Measurements from ENCODE around the gene CXCL16.

Gene CXCL16

DNA sequence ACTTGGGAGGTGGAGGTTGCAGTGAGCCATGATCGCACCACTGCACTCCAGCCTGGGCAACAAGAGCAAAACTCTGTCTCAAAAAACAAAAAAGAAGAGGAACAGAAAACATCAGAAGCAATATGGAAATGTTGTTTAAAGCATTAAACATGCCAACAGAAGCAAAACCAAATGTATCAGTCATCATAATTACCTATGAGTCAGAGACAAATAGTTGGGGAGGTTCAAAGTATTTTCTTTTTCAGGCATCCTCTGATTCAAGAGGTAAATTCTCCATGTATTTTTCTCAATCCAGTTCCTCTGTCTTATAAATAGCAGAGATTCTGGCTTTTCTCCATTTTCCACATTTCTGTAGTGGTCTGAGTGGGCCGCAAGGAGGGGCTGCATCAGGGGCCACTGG is 29.9 kb upstream of the CXCL16 start:
- TF ChIP-seq, protein P1, sequence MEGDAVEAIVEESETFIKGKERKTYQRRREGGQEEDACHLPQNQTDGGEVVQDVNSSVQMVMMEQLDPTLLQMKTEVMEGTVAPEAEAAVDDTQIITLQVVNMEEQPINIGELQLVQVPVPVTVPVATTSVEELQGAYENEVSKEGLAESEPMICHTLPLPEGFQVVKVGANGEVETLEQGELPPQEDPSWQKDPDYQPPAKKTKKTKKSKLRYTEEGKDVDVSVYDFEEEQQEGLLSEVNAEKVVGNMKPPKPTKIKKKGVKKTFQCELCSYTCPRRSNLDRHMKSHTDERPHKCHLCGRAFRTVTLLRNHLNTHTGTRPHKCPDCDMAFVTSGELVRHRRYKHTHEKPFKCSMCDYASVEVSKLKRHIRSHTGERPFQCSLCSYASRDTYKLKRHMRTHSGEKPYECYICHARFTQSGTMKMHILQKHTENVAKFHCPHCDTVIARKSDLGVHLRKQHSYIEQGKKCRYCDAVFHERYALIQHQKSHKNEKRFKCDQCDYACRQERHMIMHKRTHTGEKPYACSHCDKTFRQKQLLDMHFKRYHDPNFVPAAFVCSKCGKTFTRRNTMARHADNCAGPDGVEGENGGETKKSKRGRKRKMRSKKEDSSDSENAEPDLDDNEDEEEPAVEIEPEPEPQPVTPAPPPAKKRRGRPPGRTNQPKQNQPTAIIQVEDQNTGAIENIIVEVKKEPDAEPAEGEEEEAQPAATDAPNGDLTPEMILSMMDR (IDR thresholded peaks at IDR 0.05; ENCODE audit: low read depth, low read length): no peak
- H3K4me3 ChIP-seq (replicated peaks in 1 of 2; ENCODE audit: low read depth in 2 of 2, low read length in 2 of 2): no peak overlapping the region
- DNase-seq (ENCODE audit: low read depth in 2 of 2): peak in 1 of 2 donors; percentile 53

DNA sequence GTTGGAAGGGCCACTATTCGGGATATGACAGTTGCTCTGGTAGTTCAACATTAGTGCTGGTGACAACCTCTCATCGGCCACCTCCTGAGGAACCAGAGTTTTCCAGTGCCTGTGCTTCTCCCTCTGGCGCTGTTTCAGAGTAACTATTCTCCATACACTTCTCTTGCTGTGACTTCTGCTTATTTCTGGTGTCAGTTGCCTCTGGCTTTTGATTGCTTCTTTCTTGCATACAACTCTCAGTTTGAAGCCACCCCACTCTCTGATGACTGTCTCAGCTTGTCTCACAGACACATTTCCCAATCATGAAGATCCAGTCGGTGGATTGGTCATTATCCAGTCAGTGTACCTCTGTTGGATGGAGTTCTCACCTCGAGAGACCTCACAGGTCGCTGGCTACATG is 28.6 kb upstream of the CXCL16 start:
- TF ChIP-seq, protein P1 (IDR thresholded peaks at IDR 0.05; ENCODE audit: low read depth, low read length): no peak
- DNase-seq (ENCODE audit: low read depth in 2 of 2): no peak
- no peak overlapping the region for H3K4me3 ChIP-seq (replicated peaks in 1 of 2; ENCODE audit: low read depth in 2 of 2, low read length in 2 of 2)

DNA sequence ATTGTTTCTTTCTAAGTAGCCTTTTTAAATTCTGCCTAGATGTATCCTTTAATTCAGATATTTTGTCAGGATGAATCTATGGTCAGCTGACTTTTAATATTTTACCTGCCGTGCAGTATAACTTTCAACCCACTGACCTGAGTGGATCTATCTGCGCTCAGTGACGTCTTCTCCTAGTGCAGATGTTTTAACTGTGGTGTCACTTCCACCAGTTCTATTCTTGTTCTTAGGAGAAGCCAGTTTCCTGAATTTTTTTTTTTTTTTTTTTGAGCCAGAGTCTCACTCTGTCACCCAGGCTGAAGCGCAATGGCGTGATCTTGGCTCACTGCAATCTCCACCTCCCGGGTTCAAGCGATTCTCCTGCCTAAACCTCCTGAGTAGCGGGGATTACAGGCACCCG is 27.0 kb upstream of the CXCL16 start:
- H3K4me3 ChIP-seq (replicated peaks in 1 of 2; ENCODE audit: low read depth in 2 of 2, low read length in 2 of 2): no peak overlapping the region
- DNase-seq (ENCODE audit: low read depth in 2 of 2): no peak
- TF ChIP-seq, protein P1 (IDR thresholded peaks at IDR 0.05; ENCODE audit: low read depth, low read length): no peak

DNA sequence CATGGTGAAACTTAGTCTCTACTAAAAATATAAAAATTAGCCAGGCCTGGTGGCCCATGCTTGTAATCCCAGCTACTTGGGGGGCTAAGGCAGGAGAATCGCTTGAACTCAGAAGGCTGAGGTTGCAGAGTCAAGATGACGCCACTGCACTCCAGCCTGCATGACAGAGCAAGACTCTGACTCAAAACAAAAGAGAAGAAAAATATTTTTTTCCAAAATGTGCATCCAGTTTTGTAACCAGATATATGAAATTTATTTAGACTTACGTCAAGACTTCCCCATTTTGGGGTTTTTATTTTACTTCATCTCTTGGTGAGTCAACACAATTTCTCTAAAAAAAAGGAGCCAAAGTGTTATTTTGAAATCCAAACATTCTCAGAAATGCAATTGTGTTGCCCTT is 26.5 kb upstream of the CXCL16 start:
- H3K4me3 ChIP-seq (replicated peaks in 1 of 2; ENCODE audit: low read depth in 2 of 2, low read length in 2 of 2): no peak overlapping the region
- TF ChIP-seq, protein P1 (IDR thresholded peaks at IDR 0.05; ENCODE audit: low read depth, low read length): no peak
- peak in 1 of 2 donors; percentile 31 for DNase-seq (ENCODE audit: low read depth in 2 of 2)

DNA sequence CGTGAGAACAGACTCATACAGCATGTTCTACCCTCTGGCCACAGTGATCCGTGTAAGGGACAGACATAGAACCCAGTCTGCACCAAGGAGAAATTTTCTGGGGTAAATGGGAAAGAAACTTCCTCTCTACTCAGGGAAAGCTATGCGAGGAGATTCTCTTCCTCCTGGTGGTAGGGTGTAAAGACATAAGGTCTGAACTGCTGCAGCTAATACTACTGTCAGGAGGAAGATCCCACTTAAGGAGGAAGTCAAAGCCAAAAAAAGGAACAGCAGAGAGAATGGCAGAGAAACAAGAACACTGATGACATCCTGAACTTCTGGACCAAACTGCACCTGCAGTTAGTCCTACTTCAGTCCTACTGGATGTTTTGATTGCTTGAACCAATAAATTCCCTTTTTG is 24.9 kb upstream of the CXCL16 start:
- DNase-seq (ENCODE audit: low read depth in 2 of 2): no peak

DNA sequence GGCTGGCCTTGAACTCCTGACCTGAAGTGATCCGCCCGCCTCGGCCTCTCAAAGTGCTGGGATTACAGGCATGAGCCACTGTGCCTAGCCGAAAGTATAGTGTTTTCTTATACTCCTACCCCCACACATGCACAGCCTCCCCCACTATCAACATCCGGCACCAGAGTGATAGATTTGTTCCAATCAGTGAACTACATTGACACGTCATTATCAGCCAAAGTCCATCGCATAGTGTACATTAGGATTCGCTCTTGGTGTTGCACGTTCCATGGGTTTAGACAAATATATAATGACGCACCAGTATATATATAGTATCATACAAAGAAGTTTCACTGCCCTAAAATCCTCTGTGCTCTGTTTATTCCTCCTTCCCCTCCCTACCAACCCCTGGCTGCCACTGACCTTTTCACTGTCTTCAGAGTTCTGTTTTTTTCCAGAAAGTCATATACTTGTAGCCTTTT is 20.1 kb upstream of the CXCL16 start:
- no peak for DNase-seq (ENCODE audit: low read depth in 2 of 2)
- TF ChIP-seq, protein P1 (IDR thresholded peaks at IDR 0.05; ENCODE audit: low read depth, low read length): no peak
- no peak overlapping the region for H3K4me3 ChIP-seq (replicated peaks in 1 of 2; ENCODE audit: low read depth in 2 of 2, low read length in 2 of 2)

More for the DNA sequence above, 24.9 kb upstream of the CXCL16 start:
- TF ChIP-seq, protein P1 (IDR thresholded peaks at IDR 0.05; ENCODE audit: low read depth, low read length): no peak
- H3K4me3 ChIP-seq (replicated peaks in 1 of 2; ENCODE audit: low read depth in 2 of 2, low read length in 2 of 2): no peak overlapping the region

DNA sequence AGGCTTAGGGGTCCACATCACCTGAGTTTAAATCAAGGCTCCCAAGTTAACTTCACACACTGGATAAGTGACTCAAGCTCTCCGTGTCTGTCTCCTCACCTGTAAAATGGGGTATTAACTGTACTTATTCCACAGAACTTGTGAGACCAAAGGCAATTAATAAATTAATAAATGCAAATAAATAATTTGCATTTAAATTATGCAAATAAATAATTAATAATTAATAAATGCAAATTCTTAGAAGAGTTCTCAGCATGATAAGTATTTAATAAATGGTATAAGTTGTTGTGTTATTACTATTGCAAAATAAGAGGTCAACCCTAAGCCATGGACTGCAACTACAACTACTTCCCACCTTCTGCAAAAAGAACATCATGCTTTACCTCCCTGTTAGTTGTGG is 13.7 kb upstream of the CXCL16 start:
- no peak for DNase-seq (ENCODE audit: low read depth in 2 of 2)
- TF ChIP-seq, protein P1 (IDR thresholded peaks at IDR 0.05; ENCODE audit: low read depth, low read length): no peak
- H3K4me3 ChIP-seq (replicated peaks in 1 of 2; ENCODE audit: low read depth in 2 of 2, low read length in 2 of 2): no peak overlapping the region
